PC-3 (cell line): ENCODE results near the gene COX11. TPM values are rescaled to one million over a fixed set of nuclear protein-coding genes. Genes with fewer than 3 reads are reported as not detected.

ENCODE experiments used
- ATAC-seq: fragments of 200-7000 bp; cut with Tn5 transposase; 2 replicates; pipeline ENCODE4 v1.9.1; 2020; ENCODE audit warnings: mild to moderate bottlenecking, moderate library complexity
- BruUV-seq: library from RNA; stranded (reverse); fragments of 400-500 nt; replicated peaks from 2 replicates; lab custom pipeline; 2021; lab: Mats Ljungman, UMichigan
- CTCF ChIA-PET: fragments of 300-600 bp; sonication (Branson Sonifier 250); formaldehyde crosslinking; loops from one replicate; lab custom pipeline; 2022; ENCODE audit warnings: antibody characterized with exemption; lab: Charles Lee
- POLR2A ChIA-PET: fragments of 300-600 bp; sonication (Branson Sonifier 250); formaldehyde crosslinking; loops from one replicate; lab custom pipeline; 2022; ENCODE audit warnings: antibody characterized with exemption; ENCODE audit not compliant: unreplicated experiment; lab: Charles Lee
- DNase-seq: peaks from one replicate; pipeline ENCODE4 v3.0.0-alpha.2; 2015
- H2AFZ ChIP-seq: fragments of 300-600 bp; sonication (generic); 2 replicates; pipeline ENCODE4 v1.6.0; 2016; ENCODE audit warnings: antibody characterized with exemption, low read length
- H3F3A ChIP-seq: fragments of 300-600 bp; sonication (generic); one replicate; pipeline ENCODE4 v1.6.0; 2017; ENCODE audit warnings: antibody characterized with exemption, low read length, control low read depth, mild to moderate bottlenecking; ENCODE audit not compliant: unreplicated experiment
- H3K27ac ChIP-seq: fragments of 300-600 bp; sonication (generic); 2 replicates; pipeline ENCODE4 v1.5.1; 2016; ENCODE audit warnings: mild to moderate bottlenecking, low read length
- H3K27me3 ChIP-seq: fragments of 300-600 bp; sonication (generic); 2 replicates; pipeline ENCODE4 v1.6.1; 2016; ENCODE audit warnings: low read length, mixed read lengths
- H3K36me3 ChIP-seq: fragments of 300-600 bp; sonication (generic); 2 replicates; pipeline ENCODE4 v1.6.1; 2016; ENCODE audit warnings: low read depth, mixed run types, low read length, mixed read lengths
- H3K4me1 ChIP-seq: fragments of 300-600 bp; sonication (generic); 2 replicates; pipeline ENCODE4 v1.5.1; 2016; ENCODE audit warnings: low read length; ENCODE audit not compliant: insufficient read depth
- H3K4me2 ChIP-seq: fragments of 300-600 bp; sonication (generic); 2 replicates; pipeline ENCODE4 v1.6.0; 2016; ENCODE audit warnings: low read length
- H3K4me3 ChIP-seq: fragments of 300-600 bp; sonication (generic); 2 replicates; pipeline ENCODE4 v1.5.1; 2016; ENCODE audit warnings: mild to moderate bottlenecking, low read length, mixed read lengths
- H3K79me2 ChIP-seq: fragments of 300-600 bp; sonication (generic); 2 replicates; pipeline ENCODE4 v1.6.1; 2017; ENCODE audit warnings: low read length, mixed read lengths
- H3K9ac ChIP-seq: fragments of 300-600 bp; sonication (generic); 2 replicates; pipeline ENCODE4 v1.6.0; 2016; ENCODE audit warnings: mild to moderate bottlenecking, low read length
- H3K9me2 ChIP-seq: fragments of 300-600 bp; sonication (generic); replicated peaks from 2 replicates; pipeline ENCODE4 v1.6.1; 2016; ENCODE audit warnings: mixed run types, low read length, mixed read lengths
- H3K9me3 ChIP-seq: fragments of 300-600 bp; sonication (generic); 2 replicates; pipeline ENCODE4 v1.6.1; 2016; ENCODE audit warnings: low read length, mixed read lengths
- H4K20me1 ChIP-seq: fragments of 300-600 bp; sonication (generic); 2 replicates; pipeline ENCODE4 v1.6.1; 2016; ENCODE audit warnings: low read length, mixed read lengths
- CTCF ChIP-seq: fragments of 300-600 bp; sonication (generic); conservative IDR thresholded peaks from 2 replicates; pipeline ENCODE4 v1.5.1; 2017; ENCODE audit warnings: antibody characterized with exemption, low read depth, mild to moderate bottlenecking, low read length
- EZH2 ChIP-seq: fragments of 300-600 bp; sonication (generic); IDR thresholded peaks from one replicate; pipeline ENCODE4 v1.6.1; 2017; ENCODE audit warnings: antibody characterized with exemption, mild to moderate bottlenecking, low read length; ENCODE audit not compliant: unreplicated experiment
- EZH2phosphoT487 ChIP-seq: fragments of 300-600 bp; sonication (generic); IDR thresholded peaks from 2 replicates; pipeline ENCODE4 v1.6.1; 2018; ENCODE audit warnings: mild to moderate bottlenecking, antibody characterized with exemption, low read length, borderline replicate concordance
- intact Hi-C: fragments of 100-400 bp; cut with micrococcal nuclease; formaldehyde crosslinking; loops from 2 replicates; pipeline ENCODE4 v1.9.0; 2023
- total RNA-seq: library from RNA; depleted of rRNA; stranded (reverse); fragments of >200 nt; gene quantifications from 2 replicates; pipeline ENCODE4 v1.2.3, GENCODE V29; 2014

The COX11 gene
- total RNA-seq, 1 experiment from 2014 or later: 270 TPM

- no peaks in the 10 kb centered on the region for H3K9me2 ChIP-seq
- H3F3A ChIP-seq: no peaks in the 10 kb centered on the region
- no TSS peak for BruUV-seq
- peaks cover 75% of the 10 kb centered on the region for H3K79me2 ChIP-seq
- peak overlapping the region; percentile 42 for H3K27ac ChIP-seq
- intact Hi-C loops: loop anchor here (1.0 to 2.0 kb wide), 2 partner anchors 33 to 66 kb away; no protein-coding TSS in a partner anchor
- no peaks in the 10 kb centered on the region for H4K20me1 ChIP-seq
- POLR2A ChIA-PET: no interaction called here
- no peaks in the 10 kb centered on the region for H3K27me3 ChIP-seq
- no peaks in the 10 kb centered on the region for H3K9me3 ChIP-seq
- peak overlapping the region; percentile 91 for H3K9ac ChIP-seq
- peak overlapping the region; percentile 86 for H3K4me2 ChIP-seq
- H3K4me1 ChIP-seq: peaks cover 24% of the 10 kb centered on the region
- CTCF ChIA-PET: no interaction called here
- DNase-seq (peak; percentile 56), ATAC-seq (peak; percentile 17; the same call in 1 of the 2 replicates)
- H3K4me3 ChIP-seq: peak overlapping the region; percentile 92
- peaks cover 25% of the 10 kb centered on the region for H3K36me3 ChIP-seq
- H2AFZ ChIP-seq: peak overlapping the region; percentile 96
- TF ChIP-seq CTCF: no peak; the same call in 1 of the 2 replicates
- no peak for TF ChIP-seq EZH2phosphoT487
- no peak for TF ChIP-seq EZH2
Measured at GRCh38 chr17:54967621-54968261, 713 bp downstream of the COX11 start.

- Histone ChIP-seq H3K27ac (no peak overlapping the region), H3K9me2 (no peaks in the 10 kb centered on the region), H3K36me3 (peaks cover 51% of the 10 kb centered on the region), H2AFZ (no peak overlapping the region), H3K79me2 (no peaks in the 10 kb centered on the region), H3K9me3 (no peaks in the 10 kb centered on the region), H4K20me1 (no peaks in the 10 kb centered on the region), H3K4me1 (no peaks in the 10 kb centered on the region), H3K9ac (no peak overlapping the region), H3K27me3 (no peaks in the 10 kb centered on the region), H3K4me2 (no peak overlapping the region), H3F3A (no peaks in the 10 kb centered on the region), H3K4me3 (no peak overlapping the region)
- DNase-seq: no peak
- ATAC-seq: no peak
- no peak for TF ChIP-seq EZH2
- ChIA-PET CTCF (no interaction called here), POLR2A (no interaction called here)
- intact Hi-C loops: no loop called here
- BruUV-seq: no TSS peak
Measured at GRCh38 chr17:54956791-54957190, 11.7 kb downstream of the COX11 start.

- peaks cover 45% of the 10 kb centered on the region for H3K36me3 ChIP-seq
- no peak overlapping the region for H3K9ac ChIP-seq
- no peaks in the 10 kb centered on the region for H4K20me1 ChIP-seq
- ATAC-seq: no peak
- H3F3A ChIP-seq: no peaks in the 10 kb centered on the region
- H3K4me1 ChIP-seq: peaks cover 23% of the 10 kb centered on the region
- no peak overlapping the region for H3K4me3 ChIP-seq
- no peaks in the 10 kb centered on the region for H3K9me3 ChIP-seq
- no peak for DNase-seq
- TF ChIP-seq EZH2phosphoT487 (no peak), CTCF (no peak), EZH2 (no peak)
- no peaks in the 10 kb centered on the region for H3K27me3 ChIP-seq
- H3K9me2 ChIP-seq: no peaks in the 10 kb centered on the region
- no peak overlapping the region for H3K27ac ChIP-seq
- intact Hi-C loops: no loop called here
- H3K79me2 ChIP-seq: no peaks in the 10 kb centered on the region
- H3K4me2 ChIP-seq: no peak overlapping the region
- ChIA-PET CTCF (no interaction called here), POLR2A (no interaction called here)
- no TSS peak for BruUV-seq
- no peak overlapping the region for H2AFZ ChIP-seq
Measured at GRCh38 chr17:54951286-54951685, 17.2 kb downstream of the COX11 start.
